IMR-90 (cell line): ENCODE results near the gene NAV2. TPM values are rescaled to one million over a fixed set of nuclear protein-coding genes. Genes with fewer than 3 reads are reported as not detected.

Experiments
- ATAC-seq: fragments of 200-7000 bp; cut with Tn5 transposase; 2 replicates; pipeline ENCODE4 v1.9.1; 2020; ENCODE audit warnings: low read depth, mild to moderate bottlenecking, moderate library complexity
- BruUV-seq: library from RNA; stranded (reverse); fragments of 400-500 nt; replicated peaks from 2 replicates; lab custom pipeline; 2021; lab: Mats Ljungman, UMichigan
- CTCF ChIA-PET: fragments of 300-600 bp; formaldehyde crosslinking; extraction: SDS; loops from one replicate; lab custom pipeline; 2021; ENCODE audit warnings: antibody characterized with exemption; lab: Yijun Ruan, JAX
- POLR2A ChIA-PET: fragments of 300-600 bp; sonication (Branson Sonifier 250); formaldehyde crosslinking; loops from one replicate; lab custom pipeline; 2022; ENCODE audit warnings: antibody characterized with exemption; ENCODE audit not compliant: unreplicated experiment; lab: Charles Lee
- DNase-seq: peaks from one replicate; pipeline ENCODE4 v3.0.0; 2013
- H2AFZ ChIP-seq: replicated peaks from 2 replicates; pipeline ENCODE3; 2013; ENCODE audit warnings: low read length, mild to moderate bottlenecking; ENCODE audit not compliant: poor library complexity
- H2AK5ac ChIP-seq: 2 replicates; pipeline ENCODE4 v1.6.1; 2013; ENCODE audit warnings: low read depth, low read length, inconsistent platforms
- H2AK9ac ChIP-seq: replicated peaks from 2 replicates; pipeline ENCODE3; 2013; ENCODE audit warnings: mild to moderate bottlenecking, low read depth, low read length, moderate library complexity; ENCODE audit not compliant: poor library complexity
- H2BK120ac ChIP-seq: 2 replicates; pipeline ENCODE4 v1.6.1; 2013; ENCODE audit warnings: low read depth, low read length, inconsistent platforms
- H2BK15ac ChIP-seq: 3 replicates; pipeline ENCODE4 v1.6.1; 2013; ENCODE audit warnings: low read depth, low read length, inconsistent platforms
- H2BK20ac ChIP-seq: 2 replicates; pipeline ENCODE4 v1.6.1; 2013; ENCODE audit warnings: low read depth, mild to moderate bottlenecking, inconsistent platforms, low read length, moderate library complexity
- H2BK5ac ChIP-seq: 2 replicates; pipeline ENCODE4 v1.6.1; 2013; ENCODE audit warnings: mild to moderate bottlenecking, low read depth, low read length, inconsistent platforms; ENCODE audit not compliant: poor library complexity, severe bottlenecking
- H3K14ac ChIP-seq: replicated peaks from 2 replicates; pipeline ENCODE4 v1.6.1; 2013; ENCODE audit warnings: low read depth, low read length, inconsistent platforms
- H3K18ac ChIP-seq: 2 replicates; pipeline ENCODE4 v1.6.1; 2013; ENCODE audit warnings: low read depth, low read length, control low read depth
- H3K23ac ChIP-seq: 2 replicates; pipeline ENCODE4 v1.6.1; 2013; ENCODE audit warnings: low read depth, low read length, inconsistent platforms
- H3K27ac ChIP-seq: 2 replicates; pipeline ENCODE4 v1.5.1; 2013; ENCODE audit warnings: mild to moderate bottlenecking, control low read depth, low read length; ENCODE audit not compliant: insufficient read depth
- H3K27me3 ChIP-seq: 2 replicates; pipeline ENCODE4 v1.6.1; 2013; ENCODE audit warnings: low read length; ENCODE audit not compliant: control insufficient read depth, insufficient read depth
- H3K36me3 ChIP-seq: 2 replicates; pipeline ENCODE4 v1.6.1; 2013; ENCODE audit warnings: low read length, mixed read lengths; ENCODE audit not compliant: control insufficient read depth, insufficient read depth
- H3K4ac ChIP-seq: 2 replicates; pipeline ENCODE4 v1.6.1; 2013; ENCODE audit warnings: low read depth, low read length, inconsistent platforms
- H3K4me1 ChIP-seq: 2 replicates; pipeline ENCODE4 v1.6.1; 2013; ENCODE audit warnings: low read length, mixed read lengths; ENCODE audit not compliant: control insufficient read depth, insufficient read depth
- H3K4me2 ChIP-seq: 2 replicates; pipeline ENCODE4 v1.6.1; 2013; ENCODE audit warnings: low read depth, mild to moderate bottlenecking, control low read depth, low read length, moderate library complexity
- H3K4me3 ChIP-seq: 2 replicates; pipeline ENCODE4 v1.5.1; 2013; ENCODE audit warnings: low read depth, mild to moderate bottlenecking, control low read depth, low read length, moderate library complexity; ENCODE audit not compliant: insufficient read depth
- H3K56ac ChIP-seq: 2 replicates; pipeline ENCODE4 v1.6.1; 2013; ENCODE audit warnings: low read length, inconsistent platforms; ENCODE audit not compliant: insufficient read depth; ENCODE audit errors: extremely low read depth
- H3K79me1 ChIP-seq, 2 experiments: 2 replicates each; pipeline ENCODE4 v1.6.1; 2013; ENCODE audit warnings: low read length in 2 of 2, inconsistent platforms in 1 of 2, low read depth in 1 of 2
- H3K9ac ChIP-seq: 2 replicates; pipeline ENCODE4 v1.6.1; 2013; ENCODE audit warnings: low read depth, low read length, control low read depth
- H3K9me1 ChIP-seq: 2 replicates; pipeline ENCODE4 v1.6.1; 2013; ENCODE audit warnings: low read length, inconsistent platforms; ENCODE audit not compliant: insufficient read depth
- H3K9me3 ChIP-seq: 2 replicates; pipeline ENCODE4 v1.6.1; 2013; ENCODE audit warnings: low read length; ENCODE audit not compliant: control insufficient read depth, insufficient read depth
- H4K20me1 ChIP-seq: 2 replicates; pipeline ENCODE4 v1.6.1; 2013; ENCODE audit warnings: low read length, inconsistent platforms; ENCODE audit not compliant: insufficient read depth
- H4K5ac ChIP-seq: 2 replicates; pipeline ENCODE4 v1.6.1; 2013; ENCODE audit warnings: mild to moderate bottlenecking, low read depth, low read length, control low read depth
- H4K8ac ChIP-seq, 2 experiments: 2 replicates each; pipeline ENCODE4 v1.6.1; 2013; ENCODE audit warnings: low read depth in 2 of 2, low read length in 2 of 2, control low read depth in 1 of 2, inconsistent platforms in 1 of 2
- H4K91ac ChIP-seq: 2 replicates; pipeline ENCODE4 v1.6.1; 2013; ENCODE audit warnings: low read depth, low read length, inconsistent platforms; ENCODE audit not compliant: insufficient read depth
- CEBPB ChIP-seq: IDR thresholded peaks from 2 replicates; pipeline ENCODE4 v1.6.1; 2012; ENCODE audit warnings: low read depth, low read length, improper control_type of control experiment
- RAD21 ChIP-seq: IDR thresholded peaks from 2 replicates; pipeline ENCODE4 v1.6.1; 2012; ENCODE audit warnings: low read length, improper control_type of control experiment
- WGBS, 2 experiments: methylation state at CpG; one replicate each; pipeline versions ENCODE4 v1.1.5 to v1.1.7; 2013; ENCODE audit warnings: missing lambda C conversion rate in 2 of 2; ENCODE audit not compliant: insufficient read length in 1 of 2; ENCODE audit errors: extremely low coverage in 2 of 2; 5-methylcytosine and 5-hydroxymethylcytosine counted together
- dilution Hi-C: fragments of 300-500 bp; cut with HindIII; formaldehyde crosslinking; loops from one replicate; pipeline ENCODE4 v1.14.3; 2018; ENCODE audit warnings: low sequenced_read_pairs; ENCODE audit not compliant: unreplicated experiment
- in situ Hi-C: fragments of 300-500 bp; cut with MboI; formaldehyde crosslinking; loops from 3 replicates; pipeline ENCODE4 v1.14.3; 2019; ENCODE audit warnings: low sequenced_read_pairs, inconsistent platforms, mixed read lengths
- intact Hi-C: fragments of 100-400 bp; cut with micrococcal nuclease; formaldehyde crosslinking; loops from 2 replicates; pipeline ENCODE4 v1.10.0; 2022
- polyA plus RNA-seq, 3 experiments: library from polyadenylated mRNA; depleted of rRNA; stranded (reverse); fragments of >200 nt; gene quantifications; 2 replicates each; pipeline ENCODE4 v1.2.3, GENCODE V29; 2012; ENCODE audit warnings: low replicate concordance in 1 of 3
- total RNA-seq: library from RNA; depleted of rRNA; stranded (reverse); fragments of >200 nt; gene quantifications from 2 replicates; pipeline ENCODE4 v1.2.3, GENCODE V29; 2012

NAV2 gene
- total and polyA plus RNA-seq, 2 of the 4 experiments (the other 2 are of a cell fraction), result 4.5 to 12.6 TPM

DNA sequence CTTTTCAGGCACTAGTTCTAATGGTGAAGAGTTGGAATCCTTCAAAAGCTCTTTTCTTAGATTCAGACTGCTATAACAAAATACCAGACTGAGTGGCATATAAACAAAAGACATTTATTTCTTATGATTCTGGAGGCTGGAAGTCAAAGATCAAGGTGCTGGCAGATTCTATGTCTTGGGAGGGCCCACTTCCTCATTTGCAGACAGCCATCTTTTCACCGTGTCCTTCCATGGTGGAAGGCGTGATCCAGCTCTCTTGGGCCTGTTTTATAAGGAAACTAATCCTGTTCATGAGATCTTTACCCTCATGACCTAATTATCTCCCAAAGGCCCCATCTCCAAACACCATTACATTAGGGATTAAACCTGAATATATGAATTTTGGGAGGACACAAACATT, 124.0 kb downstream of the NAV2 start:
- Histone ChIP-seq H3K56ac (no peak overlapping the region), H3K27me3 (no peaks in the 10 kb centered on the region), H3K4me3 (no peak overlapping the region), H3K36me3 (peaks cover 9% of the 10 kb centered on the region), H3K4me1 (peaks cover 5% of the 10 kb centered on the region; the same call in 1 of the 2 replicates), H3K79me1 (peaks cover 22 to 48% of the 10 kb centered on the region in 2 experiments), H3K27ac (no peak overlapping the region), H4K20me1 (0 out of 2 replicates have a peak, but pooled peaks cover 3% of the 10 kb centered on the region), H4K91ac (no peak overlapping the region), H3K9me3 (peaks cover 4% of the 10 kb centered on the region; the same call in 1 of the 2 replicates), H3K14ac (no peak overlapping the region), H2AK9ac (no peak overlapping the region), H2AFZ (no peak overlapping the region), H3K9me1 (peaks cover 3% of the 10 kb centered on the region; the same call in 1 of the 2 replicates), H4K5ac (no peak overlapping the region), H3K9ac (no peak overlapping the region), H3K23ac (no peak overlapping the region), H3K4me2 (no peak overlapping the region), H3K4ac (no peak overlapping the region), H2BK15ac (no peak overlapping the region), H2BK20ac (no peak overlapping the region), H2AK5ac (no peak overlapping the region), H2BK120ac (no peak overlapping the region), H2BK5ac (no peak overlapping the region), H4K8ac (no peak overlapping the region), H3K18ac (no peak overlapping the region)
- ATAC-seq, result no peak
- in situ Hi-C loops (no loop called here), dilution Hi-C loops (no loop called here), intact Hi-C loops (no loop called here)
- ChIA-PET CTCF (no interaction called here), POLR2A (interaction anchor here (0.6 kb wide), 1 partner anchor 8 kb away, joined by 5 read pairs; no protein-coding TSS in a partner anchor)
- no TSS peak for BruUV-seq
- TF ChIP-seq RAD21 (no peak), CEBPB (no peak)
- no CpG with 5 or more reads among the region's 2 CpGs for WGBS, 2 experiments
- no peak for DNase-seq
